Neural cell (in vitro differentiated cells): ENCODE results near the gene COG5. TPM values are rescaled to one million over a fixed set of nuclear protein-coding genes. Genes with fewer than 3 reads are reported as not detected.

Experiments
- H2AFZ ChIP-seq: fragments of 200-600, 300-800 bp; sonication (generic), shearing (Covaris generic); 2 replicates; pipeline ENCODE4 v1.6.0; 2014; ENCODE audit warnings: low read depth, mild to moderate bottlenecking, antibody characterized with exemption, low read length, moderate library complexity
- H3F3A ChIP-seq: fragments of 200-600 bp; shearing (Covaris generic); 2 replicates; pipeline ENCODE4 v1.6.1; 2016; ENCODE audit warnings: mild to moderate bottlenecking, moderate library complexity, mixed read lengths, antibody characterized with exemption, low read length; ENCODE audit not compliant: insufficient read depth, poor library complexity, severe bottlenecking
- H3K27ac ChIP-seq: fragments of 200-600, 300-800 bp; sonication (generic), shearing (Covaris generic); 2 replicates; pipeline ENCODE4 v1.5.1; 2014; ENCODE audit warnings: mild to moderate bottlenecking, low read length, moderate library complexity
- H3K27me3 ChIP-seq: fragments of 300-800, 200-600 bp; sonication (generic), shearing (Covaris generic); 2 replicates; pipeline ENCODE4 v1.6.0; 2014; ENCODE audit warnings: mild to moderate bottlenecking, low read depth, low read length, moderate library complexity; ENCODE audit not compliant: insufficient read depth
- H3K36me3 ChIP-seq: fragments of 300-800, 200-600 bp; sonication (generic), shearing (Covaris generic); 2 replicates; pipeline ENCODE4 v1.5.1; 2014; ENCODE audit warnings: mild to moderate bottlenecking, antibody characterized with exemption, low read length, moderate library complexity; ENCODE audit not compliant: insufficient read depth
- H3K4me2 ChIP-seq: fragments of 300-800, 200-600 bp; sonication (generic), shearing (Covaris generic); 2 replicates; pipeline ENCODE4 v1.6.0; 2014; ENCODE audit warnings: mild to moderate bottlenecking, low read length
- H3K4me3 ChIP-seq: fragments of 300-800, 200-600 bp; sonication (generic), shearing (Covaris generic); 2 replicates; pipeline ENCODE4 v1.5.1; 2014; ENCODE audit warnings: mild to moderate bottlenecking, low read length, moderate library complexity
- H3K79me2 ChIP-seq: fragments of 200-600 bp; shearing (Covaris generic); replicated peaks from 2 replicates; pipeline ENCODE4 v1.6.0; 2014; ENCODE audit warnings: mild to moderate bottlenecking, low read length, moderate library complexity; ENCODE audit not compliant: insufficient read depth
- H3K9ac ChIP-seq: fragments of 300-800, 200-600 bp; sonication (generic), shearing (Covaris generic); 2 replicates; pipeline ENCODE4 v1.6.1; 2016; ENCODE audit warnings: mild to moderate bottlenecking, low read length, mixed read lengths
- H3K9me2 ChIP-seq: fragments of 200-600 bp; shearing (Covaris generic); 2 replicates; pipeline ENCODE4 v1.6.1; 2016; ENCODE audit warnings: mild to moderate bottlenecking, low read length, mixed read lengths; ENCODE audit not compliant: insufficient read depth
- H3K9me3 ChIP-seq: fragments of 200-600, 300-800 bp; sonication (generic), shearing (Covaris generic); 2 replicates; pipeline ENCODE4 v1.6.1; 2016; ENCODE audit warnings: mild to moderate bottlenecking, mixed run types, low read length, moderate library complexity, mixed read lengths
- H4K20me1 ChIP-seq: fragments of 200-600 bp; shearing (Covaris generic); 2 replicates; pipeline ENCODE4 v1.6.1; 2016; ENCODE audit warnings: mild to moderate bottlenecking, mixed run types; ENCODE audit not compliant: insufficient read depth
- CTCF ChIP-seq: fragments of 450-650 bp; IDR thresholded peaks from 2 replicates; pipeline ENCODE4 v1.5.1; 2014; ENCODE audit warnings: antibody characterized with exemption, mild to moderate bottlenecking, moderate library complexity; ENCODE audit not compliant: poor library complexity, severe bottlenecking
- EP300 ChIP-seq: fragments of 450-650 bp; conservative IDR thresholded peaks from 2 replicates; pipeline ENCODE4 v1.6.1; 2014; ENCODE audit warnings: antibody characterized with exemption, mild to moderate bottlenecking, moderate library complexity; ENCODE audit not compliant: poor library complexity, severe bottlenecking
- EZH2 ChIP-seq: fragments of 200-600, 300-800 bp; shearing (Covaris generic), sonication (generic); IDR thresholded peaks from 2 replicates; pipeline ENCODE4 v1.6.1; 2014; ENCODE audit warnings: antibody characterized with exemption, low read length, borderline replicate concordance, mild to moderate bottlenecking; ENCODE audit not compliant: insufficient read depth, poor library complexity, severe bottlenecking
- MXI1 ChIP-seq: fragments of 450-650 bp; conservative IDR thresholded peaks from 2 replicates; pipeline ENCODE4 v1.6.1; 2014; ENCODE audit warnings: antibody characterized with exemption, mild to moderate bottlenecking; ENCODE audit not compliant: poor library complexity, severe bottlenecking
- POLR2AphosphoS5 ChIP-seq: IDR thresholded peaks from 2 replicates; pipeline ENCODE4 v1.6.1; 2012
- RAD21 ChIP-seq: fragments of 450-650 bp; conservative IDR thresholded peaks from 2 replicates; pipeline ENCODE4 v1.6.1; 2014; ENCODE audit warnings: antibody characterized with exemption, mild to moderate bottlenecking, moderate library complexity
- REST ChIP-seq: IDR thresholded peaks from 2 replicates; pipeline ENCODE4 v1.6.1; 2012; ENCODE audit warnings: borderline replicate concordance
- SMC3 ChIP-seq: fragments of 450-650 bp; conservative IDR thresholded peaks from 2 replicates; pipeline ENCODE4 v1.6.1; 2014; ENCODE audit warnings: antibody characterized with exemption, mild to moderate bottlenecking, moderate library complexity; ENCODE audit not compliant: poor library complexity
- TAF1 ChIP-seq: IDR thresholded peaks from 2 replicates; pipeline ENCODE4 v1.6.1; 2012; ENCODE audit warnings: low read depth
- polyA plus RNA-seq: library from polyadenylated mRNA; depleted of rRNA; stranded (reverse); fragments of >200 nt; gene quantifications from 2 replicates; pipeline ENCODE4 v1.2.3, GENCODE V29; 2014

The COG5 gene
- polyA plus RNA-seq, 1 donor from 2014 or later, result 13.3 TPM

GRCh38 chr7:107315716-107316220 lies 248.0 kb downstream of the COG5 start (continued):
- TF ChIP-seq REST (no peak), MXI1 (no peak), SMC3 (no peak)

GRCh38 chr7:107313355-107313754 lies 250.4 kb downstream of the COG5 start:
- H3K4me3 ChIP-seq, result no peak overlapping the region
- no peaks in the 10 kb centered on the region for H3K9me2 ChIP-seq
- H3K9ac ChIP-seq, result no peak overlapping the region
- H3K27ac ChIP-seq, result no peak overlapping the region
- H3K4me2 ChIP-seq, result no peak overlapping the region
- TF ChIP-seq EZH2 (no peak), SMC3 (no peak), MXI1 (no peak), REST (no peak), CTCF (no peak), RAD21 (no peak), TAF1 (no peak), POLR2AphosphoS5 (no peak), EP300 (no peak)
- no peaks in the 10 kb centered on the region for H3K36me3 ChIP-seq
- no peaks in the 10 kb centered on the region for H3K79me2 ChIP-seq
- no peaks in the 10 kb centered on the region for H3K27me3 ChIP-seq
- H3F3A ChIP-seq, result no peaks in the 10 kb centered on the region
- no peak overlapping the region for H2AFZ ChIP-seq
- no peaks in the 10 kb centered on the region for H3K9me3 ChIP-seq
- H4K20me1 ChIP-seq, result no peaks in the 10 kb centered on the region
